CD14-positive monocyte (primary cell): ENCODE data around the gene DTD1. TPM values are rescaled to one million over a fixed set of nuclear protein-coding genes. Genes with fewer than 3 reads are reported as not detected.

ENCODE experiments used
- DNase-seq, 3 donors: peaks; one replicate each; pipeline ENCODE4 v3.0.0-alpha.2; 2011 to 2022
- H2AFZ ChIP-seq: 2 replicates; pipeline ENCODE4 v1.6.0; 2012; ENCODE audit warnings: mild to moderate bottlenecking, low read depth, low read length, inconsistent platforms; ENCODE audit not compliant: insufficient read depth, poor library complexity, severe bottlenecking
- H3K27ac ChIP-seq, 2 donors: 1 replicate in 1 of 2; 2 replicates in 1 of 2; pipeline ENCODE4 v1.5.1; 2012 to 2013; ENCODE audit warnings: low read length in 2 of 2, control low read depth in 1 of 2, inconsistent platforms in 1 of 2, low read depth in 1 of 2, mild to moderate bottlenecking in 1 of 2
- H3K27me3 ChIP-seq, 2 donors: one replicate each; pipeline versions ENCODE4 v1.6.0 to v1.6.1; 2011 to 2013; ENCODE audit warnings: low read length in 2 of 2; ENCODE audit not compliant: control insufficient read depth in 2 of 2, insufficient read depth in 2 of 2
- H3K36me3 ChIP-seq, 2 donors: replicated peaks in 1 of 2; 1 replicate in 1 of 2; 2 replicates in 1 of 2; pipeline versions ENCODE4 v1.5.1 to v1.6.1; 2012 to 2013; ENCODE audit warnings: low read length in 2 of 2, control low read depth in 1 of 2, inconsistent platforms in 1 of 2, mild to moderate bottlenecking in 1 of 2; ENCODE audit not compliant: insufficient read depth in 2 of 2, control insufficient read depth in 1 of 2
- H3K4me1 ChIP-seq, 2 donors: 1 replicate in 1 of 2; 2 replicates in 1 of 2; pipeline versions ENCODE4 v1.5.1 to v1.6.1; 2012 to 2013; ENCODE audit warnings: low read length in 2 of 2, control low read depth in 1 of 2, inconsistent platforms in 1 of 2, mild to moderate bottlenecking in 1 of 2, moderate library complexity in 1 of 2; ENCODE audit not compliant: insufficient read depth in 2 of 2, control insufficient read depth in 1 of 2
- H3K4me2 ChIP-seq: replicated peaks from 2 replicates; pipeline ENCODE3; 2012; ENCODE audit warnings: low read length, moderate library complexity, mild to moderate bottlenecking; ENCODE audit not compliant: poor library complexity, severe bottlenecking; ENCODE audit errors: extremely low read depth
- H3K4me3 ChIP-seq, 3 experiments: fragments of 200-600 bp in 1 of 3; sonication (generic) in 1 of 3; replicated peaks in 1 of 3; 1 replicate in 2 of 3; 2 replicates in 1 of 3; pipeline ENCODE4 v1.5.1; 2011 to 2013; ENCODE audit warnings: low read length in 3 of 3, mild to moderate bottlenecking in 3 of 3, control low read depth in 2 of 3, low read depth in 2 of 3, inconsistent platforms in 1 of 3, moderate library complexity in 1 of 3
- H3K79me2 ChIP-seq: 2 replicates; pipeline ENCODE4 v1.6.0; 2012; ENCODE audit warnings: mild to moderate bottlenecking, control low read depth, inconsistent platforms, low read length, moderate library complexity; ENCODE audit not compliant: insufficient read depth
- H3K9ac ChIP-seq: 2 replicates; pipeline ENCODE4 v1.6.0; 2017; ENCODE audit warnings: low read length, mild to moderate bottlenecking; ENCODE audit not compliant: insufficient read depth, poor library complexity, severe bottlenecking
- H3K9me3 ChIP-seq, 2 donors: replicated peaks in 1 of 2; 1 replicate in 1 of 2; 2 replicates in 1 of 2; pipeline versions ENCODE4 v1.5.1 to v1.6.1; 2012 to 2013; ENCODE audit warnings: low read length in 2 of 2, control low read depth in 1 of 2; ENCODE audit not compliant: control insufficient read depth in 1 of 2, insufficient read depth in 1 of 2
- H4K20me1 ChIP-seq: 2 replicates; pipeline ENCODE4 v1.6.0; 2012; ENCODE audit warnings: mild to moderate bottlenecking, low read length, control low read depth, moderate library complexity; ENCODE audit not compliant: insufficient read depth
- H3K27ac Mint-ChIP-seq, 7 donors: one replicate each; pipeline ENCODE4 v1.8.0; 2020; ENCODE audit warnings: mild to moderate bottlenecking in 7 of 7, mixed read lengths in 7 of 7, moderate library complexity in 6 of 7, inconsistent platforms in 2 of 7
- H3K27me3 Mint-ChIP-seq, 3 donors: one replicate each; pipeline ENCODE4 v1.8.0; 2021 to 2022; ENCODE audit warnings: low read depth in 3 of 3, mild to moderate bottlenecking in 3 of 3, mixed read lengths in 3 of 3, moderate library complexity in 3 of 3, inconsistent platforms in 1 of 3
- H3K36me3 Mint-ChIP-seq, 2 donors: one replicate each; pipeline ENCODE4 v1.8.0; 2020; ENCODE audit warnings: mixed read lengths in 2 of 2, inconsistent platforms in 1 of 2, mild to moderate bottlenecking in 1 of 2
- H3K4me1 Mint-ChIP-seq: one replicate; pipeline ENCODE4 v1.8.0; 2020; ENCODE audit warnings: mild to moderate bottlenecking, mixed read lengths
- H3K4me3 Mint-ChIP-seq, 2 donors: one replicate each; pipeline ENCODE4 v1.8.0; 2020; ENCODE audit warnings: mild to moderate bottlenecking in 2 of 2, mixed read lengths in 2 of 2, moderate library complexity in 1 of 2
- H3K9me3 Mint-ChIP-seq, 7 donors: one replicate each; pipeline ENCODE4 v1.8.0; 2020 to 2022; ENCODE audit warnings: mixed read lengths in 7 of 7, mild to moderate bottlenecking in 6 of 7, moderate library complexity in 6 of 7, inconsistent platforms in 2 of 7
- WGBS: methylation state at CpG from one replicate; pipeline ENCODE4 v1.1.5; 2013; ENCODE audit warnings: missing lambda C conversion rate; ENCODE audit not compliant: insufficient coverage; 5-methylcytosine and 5-hydroxymethylcytosine counted together
- intact Hi-C, 2 donors: fragments of 100-400 bp; cut with micrococcal nuclease; formaldehyde crosslinking; loops; one replicate each; pipeline versions ENCODE4 v1.15.0 to v1.15.1; 2023
- polyA plus RNA-seq, 3 donors: library from polyadenylated mRNA; depleted of rRNA in 1 of 3; unstranded in 2 of 3; stranded (reverse) in 1 of 3; fragments of 300-500 nt in 2 of 3; fragments of >200 nt in 1 of 3; fragmentation: Illumina TruSeq in 2 of 3; gene quantifications; 1 replicate in 2 of 3; 2 replicates in 1 of 3; pipeline ENCODE4 v1.2.3, GENCODE V29; 2012 to 2021
- TF ChIP-seq, protein P1 (sequence below): fragments of 200-600 bp; IDR thresholded peaks from one replicate; pipeline ENCODE4 v1.8.0; 2022; ENCODE audit warnings: antibody characterized with exemption, mild to moderate bottlenecking

Gene DTD1
- polyA plus RNA-seq, 3 donors = 18.8 to 33.6 (median 26.3) TPM

DNA sequence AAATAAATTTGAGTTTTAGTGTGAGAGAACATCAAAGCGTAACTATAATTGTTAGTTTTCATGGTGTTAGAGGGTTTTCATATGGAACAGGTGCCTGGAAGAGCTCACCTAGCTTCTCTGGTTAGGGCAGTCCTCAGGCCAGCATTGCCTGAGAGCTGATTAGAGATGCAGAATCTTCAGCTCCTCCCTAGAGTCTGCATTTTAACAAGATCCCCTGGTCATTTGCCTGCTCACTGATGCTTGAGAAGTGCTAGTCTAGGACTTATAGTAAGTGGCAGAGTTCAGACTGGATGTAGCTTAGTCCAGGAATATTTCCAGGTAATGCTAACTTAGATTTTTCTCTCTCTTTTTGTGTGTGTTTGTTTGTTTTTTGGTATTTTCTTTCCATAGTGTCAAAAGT is 42.3 kb upstream of the DTD1 start:
- Histone ChIP-seq H3K9me3 (no peaks in the 10 kb centered on the region), H3K79me2 (no peaks in the 10 kb centered on the region), H3K9ac (no peak overlapping the region), H4K20me1 (no peaks in the 10 kb centered on the region), H3K27ac (no peak overlapping the region), H2AFZ (no peak overlapping the region), H3K4me3 (no peak overlapping the region), H3K4me2 (no peak overlapping the region), H3K27me3 (no peaks in the 10 kb centered on the region), H3K36me3 (peaks cover 91 to 96% of the 10 kb centered on the region in 2 donors), H3K4me1 (no peaks in the 10 kb centered on the region)
- peak overlapping the region in 1 of 7 donors; percentile 62 for H3K27ac Mint-ChIP-seq
- TF ChIP-seq, protein P1, sequence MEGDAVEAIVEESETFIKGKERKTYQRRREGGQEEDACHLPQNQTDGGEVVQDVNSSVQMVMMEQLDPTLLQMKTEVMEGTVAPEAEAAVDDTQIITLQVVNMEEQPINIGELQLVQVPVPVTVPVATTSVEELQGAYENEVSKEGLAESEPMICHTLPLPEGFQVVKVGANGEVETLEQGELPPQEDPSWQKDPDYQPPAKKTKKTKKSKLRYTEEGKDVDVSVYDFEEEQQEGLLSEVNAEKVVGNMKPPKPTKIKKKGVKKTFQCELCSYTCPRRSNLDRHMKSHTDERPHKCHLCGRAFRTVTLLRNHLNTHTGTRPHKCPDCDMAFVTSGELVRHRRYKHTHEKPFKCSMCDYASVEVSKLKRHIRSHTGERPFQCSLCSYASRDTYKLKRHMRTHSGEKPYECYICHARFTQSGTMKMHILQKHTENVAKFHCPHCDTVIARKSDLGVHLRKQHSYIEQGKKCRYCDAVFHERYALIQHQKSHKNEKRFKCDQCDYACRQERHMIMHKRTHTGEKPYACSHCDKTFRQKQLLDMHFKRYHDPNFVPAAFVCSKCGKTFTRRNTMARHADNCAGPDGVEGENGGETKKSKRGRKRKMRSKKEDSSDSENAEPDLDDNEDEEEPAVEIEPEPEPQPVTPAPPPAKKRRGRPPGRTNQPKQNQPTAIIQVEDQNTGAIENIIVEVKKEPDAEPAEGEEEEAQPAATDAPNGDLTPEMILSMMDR = no peak
- no peaks in the 10 kb centered on the region for H3K4me1 Mint-ChIP-seq
- H3K4me3 Mint-ChIP-seq = no peak overlapping the region
- intact Hi-C loops = no loop called here
- H3K36me3 Mint-ChIP-seq = peaks cover 71 to 90% of the 10 kb centered on the region in 2 donors
- H3K27me3 Mint-ChIP-seq = peaks cover 0 to 2% (median 0%) of the 10 kb centered on the region in 3 donors
- no peaks in the 10 kb centered on the region for H3K9me3 Mint-ChIP-seq
- WGBS = 100% methylated on average over 1 of the region's 1 CpG
- DNase-seq = no peak

DNA sequence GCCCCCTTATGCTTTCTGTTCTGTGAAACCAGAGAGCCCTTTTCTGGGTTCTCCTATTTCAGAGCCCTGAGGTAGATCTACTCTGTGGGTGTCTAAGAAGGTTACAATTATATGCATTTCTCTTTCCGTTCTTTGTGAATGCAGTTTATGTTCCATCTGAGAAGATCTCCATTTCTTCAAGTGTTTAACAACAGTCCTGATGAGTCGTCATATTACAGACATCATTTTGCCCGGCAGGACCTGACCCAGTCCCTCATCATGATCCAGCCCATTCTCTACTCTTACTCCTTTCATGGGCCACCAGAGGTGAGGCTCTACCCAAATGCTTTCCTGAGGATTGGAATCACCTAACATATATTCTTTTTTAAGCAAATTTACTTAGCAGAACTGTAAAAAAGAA is 39.4 kb upstream of the DTD1 start:
- intact Hi-C loops = no loop called here
- peak overlapping the region in 1 of 7 donors; percentile 40 for H3K27ac Mint-ChIP-seq
- Histone ChIP-seq H3K9me3 (no peaks in the 10 kb centered on the region), H3K4me3 (no peak overlapping the region), H3K27ac (no peak overlapping the region), H4K20me1 (no peaks in the 10 kb centered on the region), H3K27me3 (no peaks in the 10 kb centered on the region), H2AFZ (no peak overlapping the region), H3K36me3 (peaks cover 89 to 96% of the 10 kb centered on the region in 2 donors), H3K9ac (no peak overlapping the region), H3K4me2 (no peak overlapping the region), H3K4me1 (no peaks in the 10 kb centered on the region), H3K79me2 (no peaks in the 10 kb centered on the region)
- TF ChIP-seq, protein P1 = no peak
- H3K4me1 Mint-ChIP-seq = no peaks in the 10 kb centered on the region
- peaks cover 67 to 91% of the 10 kb centered on the region in 2 donors for H3K36me3 Mint-ChIP-seq
- no peak overlapping the region for H3K4me3 Mint-ChIP-seq
- DNase-seq = no peak
- peaks cover 0 to 2% (median 0%) of the 10 kb centered on the region in 3 donors for H3K27me3 Mint-ChIP-seq
- H3K9me3 Mint-ChIP-seq = peaks cover 0 to 2% (median 0%) of the 10 kb centered on the region in 7 donors
- 100% methylated on average over 2 of the region's 3 CpGs for WGBS
